OCI-LY3 (cell line): Measurements from ENCODE around the gene HSF2BP.

ENCODE experiments used
- EZH2phosphoT487 ChIP-seq: fragments of 200-600 bp; shearing (Covaris generic); IDR thresholded peaks from 2 replicates; pipeline ENCODE4 v1.6.1; 2018; ENCODE audit warnings: antibody characterized with exemption, mixed run types, low read depth
- TF ChIP-seq, protein P1 (sequence below): fragments of 200-600, 300-600 bp; sonication (generic); IDR thresholded peaks from 2 replicates; pipeline ENCODE4 v1.5.1; 2014; ENCODE audit warnings: antibody characterized with exemption, low read length, low read depth

DNA sequence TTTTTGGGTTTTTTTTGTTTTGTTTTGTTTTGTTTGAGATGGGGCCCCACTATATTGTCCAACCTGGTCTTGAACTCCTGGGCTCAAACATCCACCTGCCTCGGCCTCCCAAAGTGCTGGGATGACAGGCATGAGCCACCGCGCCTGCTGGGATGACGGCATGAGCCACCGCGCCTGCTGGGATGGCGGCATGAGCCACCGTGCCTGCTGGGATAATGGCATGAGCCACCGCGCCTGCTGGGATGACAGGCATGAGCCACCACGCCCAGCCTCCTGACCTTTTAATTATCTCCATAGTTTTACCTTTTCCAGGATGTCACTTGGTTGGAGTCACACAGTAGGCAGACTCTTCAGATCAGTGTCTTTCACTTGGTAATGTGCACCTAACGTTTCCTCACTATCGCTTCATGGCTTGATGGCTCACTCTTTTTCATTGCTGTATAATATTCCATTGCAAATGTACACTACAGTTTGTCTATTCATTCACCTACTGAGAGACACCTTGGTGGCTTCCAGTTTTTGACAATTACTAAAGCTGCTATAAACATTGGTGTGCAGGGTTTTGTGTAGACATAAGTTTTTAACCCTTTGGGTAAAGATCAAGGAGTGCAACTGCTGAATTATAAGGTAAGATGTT lies 49.6 kb upstream of the HSF2BP start:
- TF ChIP-seq, protein P1, sequence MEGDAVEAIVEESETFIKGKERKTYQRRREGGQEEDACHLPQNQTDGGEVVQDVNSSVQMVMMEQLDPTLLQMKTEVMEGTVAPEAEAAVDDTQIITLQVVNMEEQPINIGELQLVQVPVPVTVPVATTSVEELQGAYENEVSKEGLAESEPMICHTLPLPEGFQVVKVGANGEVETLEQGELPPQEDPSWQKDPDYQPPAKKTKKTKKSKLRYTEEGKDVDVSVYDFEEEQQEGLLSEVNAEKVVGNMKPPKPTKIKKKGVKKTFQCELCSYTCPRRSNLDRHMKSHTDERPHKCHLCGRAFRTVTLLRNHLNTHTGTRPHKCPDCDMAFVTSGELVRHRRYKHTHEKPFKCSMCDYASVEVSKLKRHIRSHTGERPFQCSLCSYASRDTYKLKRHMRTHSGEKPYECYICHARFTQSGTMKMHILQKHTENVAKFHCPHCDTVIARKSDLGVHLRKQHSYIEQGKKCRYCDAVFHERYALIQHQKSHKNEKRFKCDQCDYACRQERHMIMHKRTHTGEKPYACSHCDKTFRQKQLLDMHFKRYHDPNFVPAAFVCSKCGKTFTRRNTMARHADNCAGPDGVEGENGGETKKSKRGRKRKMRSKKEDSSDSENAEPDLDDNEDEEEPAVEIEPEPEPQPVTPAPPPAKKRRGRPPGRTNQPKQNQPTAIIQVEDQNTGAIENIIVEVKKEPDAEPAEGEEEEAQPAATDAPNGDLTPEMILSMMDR = no peak
- TF ChIP-seq EZH2phosphoT487 = no peak
